ENCODE results near the gene CYP4F22.
A peak's percentile ranks its signal among the peaks of the same experiment; 100 is the strongest.
"Not testable (repeated sequence)": the region's sequence is repeated elsewhere in the genome, so short reads cannot be mapped to it uniquely, and the experiment has no call there.

CYP4F22 gene

DNA sequence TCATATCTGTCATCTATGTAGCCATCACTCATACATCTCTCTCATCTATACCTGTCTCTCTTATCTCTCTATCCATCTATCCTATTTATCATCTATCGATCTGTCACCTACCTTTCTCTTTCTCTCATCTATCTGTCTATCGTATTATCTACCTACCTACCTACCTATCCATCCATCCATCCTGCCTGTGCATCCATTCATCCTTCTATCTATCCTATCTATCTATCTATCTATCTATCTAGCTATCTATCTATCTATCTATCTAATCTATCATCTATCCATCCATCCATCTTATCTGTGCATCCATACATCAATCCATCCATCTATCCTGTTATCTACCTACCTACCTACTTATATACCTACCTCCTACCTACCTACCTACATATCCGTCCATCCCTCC, 62.1 kb downstream of the CYP4F22 start:
- DNase-seq = no peak

DNA sequence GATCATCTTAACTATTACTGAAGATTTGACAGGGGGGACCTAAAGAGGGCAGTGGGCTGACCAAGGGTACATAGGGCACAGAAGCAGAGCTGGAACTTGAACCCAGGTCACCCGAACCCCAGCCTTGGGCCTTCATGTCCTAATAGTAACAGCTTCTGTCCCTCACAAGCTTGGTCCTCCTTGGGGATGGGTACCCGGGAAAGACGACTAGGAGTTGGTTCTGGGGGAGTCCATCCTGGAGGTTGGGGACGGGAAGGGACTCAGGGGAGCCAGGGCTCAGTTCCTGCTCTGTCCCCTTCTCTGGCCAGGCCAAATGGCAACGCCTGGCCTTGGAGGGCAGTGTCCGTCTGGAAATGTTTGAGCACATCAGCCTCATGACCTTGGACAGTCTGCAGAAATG, 67.1 kb downstream of the CYP4F22 start:
- DNase-seq = no peak

DNA sequence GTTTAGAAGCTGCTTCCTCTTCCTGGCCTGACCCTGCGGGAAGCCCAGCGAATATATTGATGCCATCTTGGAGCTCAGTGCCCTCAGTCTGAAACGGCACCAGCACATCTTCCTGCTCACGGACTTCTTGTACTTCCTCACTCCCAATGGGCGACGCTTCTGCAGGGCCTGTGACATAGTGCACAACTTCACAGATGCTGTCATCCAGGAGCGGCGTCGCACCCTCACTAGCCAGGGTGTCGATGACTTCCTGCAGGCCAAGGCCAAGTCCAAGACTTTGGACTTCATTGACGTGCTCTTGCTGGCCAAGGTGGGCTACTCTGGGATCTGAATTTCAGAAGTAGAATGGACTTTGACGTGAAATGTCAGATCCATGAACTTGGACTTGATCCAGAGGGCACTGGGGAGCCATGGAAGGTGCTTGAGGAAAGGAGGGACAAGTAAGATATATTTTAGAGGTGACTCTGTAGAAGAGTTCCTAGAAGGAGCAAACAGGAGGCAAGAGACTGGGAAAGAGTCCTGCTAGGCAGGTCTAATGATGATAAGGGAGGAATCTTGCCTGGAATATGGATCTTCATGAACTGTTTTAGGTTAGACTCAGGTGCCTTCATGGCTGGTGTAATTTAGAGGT, 68.3 kb downstream of the CYP4F22 start:
- no peak for DNase-seq

- no peak for DNase-seq
Observed at GRCh38 chr19:15577184-15577771, 69.0 kb downstream of the CYP4F22 start.

GRCh38 chr19:15583346-15583745, 75.0 kb downstream of the CYP4F22 start:
- peak in 1 of 51 donors; percentile 1 for DNase-seq

DNA sequence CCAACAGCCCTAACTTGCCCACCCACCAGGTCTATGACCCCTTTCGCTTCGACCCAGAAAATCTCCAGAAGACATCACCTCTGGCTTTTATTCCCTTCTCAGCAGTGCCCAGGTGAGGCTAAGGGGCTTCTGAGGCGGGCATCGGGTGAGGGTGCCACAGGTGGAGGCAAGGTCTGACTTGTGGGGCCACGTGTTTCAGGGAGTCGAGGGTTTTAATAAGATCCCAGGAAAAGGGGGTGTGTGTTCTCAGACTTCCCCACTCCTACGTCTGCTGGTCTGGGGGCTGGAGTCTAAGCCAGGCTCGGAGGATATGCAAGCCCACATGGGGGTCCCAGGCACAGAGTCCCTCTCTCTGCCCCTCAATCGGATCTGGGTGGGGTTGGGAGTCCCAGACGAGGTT, 75.8 kb downstream of the CYP4F22 start:
- no peak for DNase-seq

GRCh38 chr19:15584541-15585115, 76.3 kb downstream of the CYP4F22 start:
- DNase-seq = peak in 45 of 51 donors; percentile 2 to 74 (median 37)

GRCh38 chr19:15587663-15588062, 79.3 kb downstream of the CYP4F22 start:
- DNase-seq = peak in 4 of 51 donors; percentile 8 to 20 (median 8)

- no peak for DNase-seq
Observed at GRCh38 chr19:15588265-15588664, 79.9 kb downstream of the CYP4F22 start.

- DNase-seq = no peak
Observed at GRCh38 chr19:15589760-15590451, 81.6 kb downstream of the CYP4F22 start.

- no peak for DNase-seq
Observed at GRCh38 chr19:15591796-15592195, 83.5 kb downstream of the CYP4F22 start.

- not testable (repeated sequence) for DNase-seq
Observed at GRCh38 chr19:15592506-15592905, 84.2 kb downstream of the CYP4F22 start.

- DNase-seq = not testable (repeated sequence)
Observed at GRCh38 chr19:15593766-15594165, 85.4 kb downstream of the CYP4F22 start.

GRCh38 chr19:15595069-15595468, 86.7 kb downstream of the CYP4F22 start:
- DNase-seq = no peak

Measured in hypothalamus (tissue), 51 donors.